Measurements from ENCODE around the gene SLC49A3.

Gene SLC49A3

DNA sequence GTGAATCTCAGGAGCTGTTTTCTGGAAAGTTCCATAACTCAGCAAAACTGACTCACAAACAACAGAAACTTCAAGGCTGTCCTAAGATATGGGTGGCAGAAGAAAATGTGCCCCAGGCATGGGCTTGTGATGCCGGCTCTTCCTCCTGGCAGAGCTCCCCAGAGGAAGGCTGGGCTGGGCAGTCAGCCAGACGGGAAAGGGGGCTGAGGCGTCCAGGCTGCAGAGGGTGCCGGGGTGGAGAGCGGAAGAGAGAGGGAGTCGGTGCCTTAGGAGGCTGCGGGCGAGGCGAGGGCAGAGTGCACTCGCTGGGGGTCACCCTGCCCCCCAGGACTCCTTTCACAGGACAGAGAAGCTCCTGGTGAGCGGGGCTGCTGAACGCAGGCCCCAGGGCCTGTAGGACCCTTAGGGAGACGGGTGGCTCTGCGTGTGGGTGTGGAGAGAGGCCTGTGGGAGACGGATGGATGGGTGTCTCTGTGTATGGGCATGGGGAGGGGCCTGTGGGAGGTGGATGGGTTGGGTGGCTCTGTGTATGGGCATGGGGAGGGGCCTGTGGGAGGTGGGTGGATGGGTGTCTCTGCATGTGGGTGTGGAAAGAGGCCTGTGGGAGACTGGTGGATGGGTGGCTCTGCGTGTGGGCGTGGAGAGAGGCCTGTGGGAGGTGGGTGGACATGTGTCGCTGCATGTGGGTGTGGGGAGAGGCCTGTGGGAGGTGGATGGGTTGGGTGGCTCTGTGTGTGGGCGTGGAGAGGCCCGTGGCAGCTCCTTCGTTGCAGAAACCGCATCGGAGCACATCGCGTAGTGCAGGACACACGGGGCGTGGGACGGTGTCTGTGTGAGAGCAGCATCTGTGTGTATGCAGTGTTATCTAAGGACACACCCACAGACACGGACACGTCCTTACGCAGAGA lies 32.6 kb upstream of the SLC49A3 start:
- no peak for TF ChIP-seq REST (IDR thresholded peaks at IDR 0.05; ENCODE audit: insufficient read depth in 1 of 2, low read depth in 2 of 2, low read length in 2 of 2)
- TF ChIP-seq SIN3A (IDR thresholded peaks at IDR 0.05; ENCODE audit: borderline replicate concordance, insufficient read depth, low read length) = no peak
- no peak for TF ChIP-seq TAF1 (IDR thresholded peaks at IDR 0.05; ENCODE audit: borderline replicate concordance, insufficient read depth, low read length)
- TF ChIP-seq FOXP2 (optimal IDR thresholded peaks at IDR 0.05; ENCODE audit: borderline replicate concordance, extremely low read depth, extremely low read length, insufficient read depth) = no peak

DNA sequence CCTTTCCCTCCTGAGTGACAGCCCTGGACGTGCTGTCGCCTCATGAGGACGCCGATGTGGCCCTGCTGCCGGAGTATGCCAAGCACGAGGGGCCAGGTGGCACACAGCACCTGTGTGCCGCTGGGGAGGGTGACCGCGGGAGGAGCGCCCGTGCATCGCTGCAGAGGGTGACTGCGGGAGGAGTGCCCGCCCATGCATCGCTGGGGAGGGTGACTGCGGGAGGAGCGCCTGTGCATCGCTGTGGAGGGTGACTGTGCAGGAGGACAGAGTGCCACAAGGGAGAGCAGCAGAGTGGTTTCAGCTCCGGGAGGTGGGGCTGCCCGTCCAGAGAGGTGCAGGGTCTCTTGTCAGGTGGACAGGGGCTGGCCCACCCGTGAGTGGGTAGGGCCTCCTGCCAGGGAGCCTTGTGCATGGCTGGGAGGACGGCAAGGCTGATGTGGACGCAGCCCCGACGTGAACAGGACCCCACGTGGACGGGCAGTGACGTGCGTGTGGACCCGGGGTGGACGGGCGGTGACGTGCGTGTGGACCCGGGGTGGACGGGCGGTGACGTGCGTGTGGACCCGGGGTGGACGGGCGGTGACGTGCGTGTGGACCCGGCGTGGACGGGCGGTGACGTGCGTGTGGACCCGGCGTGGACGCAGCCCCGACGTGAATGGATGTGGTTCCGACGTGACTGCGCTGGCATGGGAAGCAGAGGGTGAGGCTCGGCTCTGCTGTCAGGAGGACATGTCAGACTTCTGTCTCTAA lies 31.3 kb upstream of the SLC49A3 start:
- no peak for TF ChIP-seq FOXP2 (optimal IDR thresholded peaks at IDR 0.05; ENCODE audit: borderline replicate concordance, extremely low read depth, extremely low read length, insufficient read depth)

GRCh38 chr4:718460-718859 lies 29.5 kb upstream of the SLC49A3 start:
- TF ChIP-seq POLR2AphosphoS5 (IDR thresholded peaks at IDR 0.05; ENCODE audit: low read depth, low read length) (no peak), REST (IDR thresholded peaks at IDR 0.05; ENCODE audit: insufficient read depth in 1 of 2, low read depth in 2 of 2, low read length in 2 of 2) (no peak), FOXP2 (optimal IDR thresholded peaks at IDR 0.05; ENCODE audit: borderline replicate concordance, extremely low read depth, extremely low read length, insufficient read depth) (no peak), SIN3A (IDR thresholded peaks at IDR 0.05; ENCODE audit: borderline replicate concordance, insufficient read depth, low read length) (no peak), TAF1 (IDR thresholded peaks at IDR 0.05; ENCODE audit: borderline replicate concordance, insufficient read depth, low read length) (no peak)

GRCh38 chr4:717601-718320 lies 28.8 kb upstream of the SLC49A3 start:
- TF ChIP-seq FOXP2 (optimal IDR thresholded peaks at IDR 0.05; ENCODE audit: borderline replicate concordance, extremely low read depth, extremely low read length, insufficient read depth) (no peak), TAF1 (IDR thresholded peaks at IDR 0.05; ENCODE audit: borderline replicate concordance, insufficient read depth, low read length) (no peak), REST (IDR thresholded peaks at IDR 0.05; ENCODE audit: insufficient read depth in 1 of 2, low read depth in 2 of 2, low read length in 2 of 2) (no peak), POLR2AphosphoS5 (IDR thresholded peaks at IDR 0.05; ENCODE audit: low read depth, low read length) (no peak), SIN3A (IDR thresholded peaks at IDR 0.05; ENCODE audit: borderline replicate concordance, insufficient read depth, low read length) (no peak)

- TF ChIP-seq REST (IDR thresholded peaks at IDR 0.05; ENCODE audit: insufficient read depth in 1 of 2, low read depth in 2 of 2, low read length in 2 of 2) (no peak), POLR2AphosphoS5 (IDR thresholded peaks at IDR 0.05; ENCODE audit: low read depth, low read length) (no peak)
Measured at GRCh38 chr4:714087-714486, 25.1 kb upstream of the SLC49A3 start.

All from PFSK-1 (cell line).